GM06990 (cell line): ENCODE measurements around the gene CNPPD1.

Experiments
- DNase-seq: peaks from one replicate; pipeline ENCODE4 v3.0.0-alpha.2; 2011; ENCODE audit not compliant: insufficient read length; ENCODE audit errors: extremely low read depth
- H3K27me3 ChIP-seq: replicated peaks from 2 replicates; pipeline ENCODE4 v1.6.0; 2011; ENCODE audit warnings: low read length; ENCODE audit not compliant: control insufficient read depth, insufficient read depth
- H3K36me3 ChIP-seq: 2 replicates; pipeline ENCODE4 v1.5.1; 2011; ENCODE audit warnings: low read length; ENCODE audit not compliant: control insufficient read depth, insufficient read depth
- H3K4me3 ChIP-seq: replicated peaks from 2 replicates; pipeline ENCODE4 v1.5.1; 2011; ENCODE audit warnings: low read depth, mild to moderate bottlenecking, control low read depth, low read length
- CTCF ChIP-seq: IDR thresholded peaks from 2 replicates; pipeline ENCODE4 v1.5.1; 2011; ENCODE audit warnings: low read length, control low read depth, mild to moderate bottlenecking, inconsistent platforms; ENCODE audit not compliant: insufficient read depth, poor library complexity, severe bottlenecking

CNPPD1 gene

GRCh38 chr2:219124381-219125110, 52.2 kb downstream of the CNPPD1 start:
- DNase-seq, result no peak
- TF ChIP-seq CTCF, result no peak
- H3K36me3 ChIP-seq, result no peaks in the 10 kb centered on the region; the same call in 1 of the 2 replicates
- no peak overlapping the region for H3K4me3 ChIP-seq
- H3K27me3 ChIP-seq, result no peaks in the 10 kb centered on the region

GRCh38 chr2:219123356-219124135, 53.2 kb downstream of the CNPPD1 start:
- no peak overlapping the region for H3K4me3 ChIP-seq
- H3K27me3 ChIP-seq, result no peaks in the 10 kb centered on the region
- no peak for DNase-seq
- H3K36me3 ChIP-seq, result no peaks in the 10 kb centered on the region; the same call in 1 of the 2 replicates
- TF ChIP-seq CTCF, result no peak

- Histone ChIP-seq H3K4me3 (no peak overlapping the region), H3K36me3 (no peaks in the 10 kb centered on the region; the same call in 1 of the 2 replicates), H3K27me3 (no peaks in the 10 kb centered on the region)
- no peak for TF ChIP-seq CTCF
- no peak for DNase-seq
These were observed 54.3 kb downstream of the CNPPD1 start for GRCh38 chr2:219122202-219122980.
